Adrenal gland (tissue), 19 donors: Measurements from ENCODE around the gene NEUROD1. TPM values are rescaled to one million over a fixed set of nuclear protein-coding genes. Genes with fewer than 3 reads are reported as not detected.

Experiments
- DNase-seq, 7 donors: peaks; one replicate each; pipeline ENCODE4 v3.0.0-alpha.2; 2019 to 2020
- H3K27ac ChIP-seq, 5 donors: fragments of 200-600 bp; sonication (generic) in 4 of 5; 1 replicate in 3 of 5; 2 replicates in 2 of 5; pipeline versions ENCODE4 v1.5.1 to v1.8.0; 2016 to 2020; ENCODE audit warnings: mild to moderate bottlenecking in 1 of 5
- H3K27me3 ChIP-seq: fragments of 200-600 bp; 2 replicates; pipeline ENCODE4 v1.8.0; 2021
- H3K36me3 ChIP-seq, 2 donors: fragments of 200-600 bp; replicated peaks in 1 of 2; 1 replicate in 1 of 2; 2 replicates in 1 of 2; pipeline versions ENCODE4 v1.5.1 to v1.8.0; 2018 to 2022
- H3K4me1 ChIP-seq, 2 donors: fragments of 200-600 bp; replicated peaks in 1 of 2; 1 replicate in 1 of 2; 2 replicates in 1 of 2; pipeline versions ENCODE4 v1.5.1 to v1.8.0; 2018 to 2021
- H3K4me3 ChIP-seq, 4 donors: fragments of 200-600 bp; sonication (generic) in 3 of 4; one replicate each; pipeline ENCODE4 v1.5.1; 2016 to 2018
- H3K9me3 ChIP-seq, 3 donors: fragments of 200-600 bp; sonication (generic) in 1 of 3; replicated peaks in 1 of 3; 1 replicate in 2 of 3; 2 replicates in 1 of 3; pipeline versions ENCODE4 v1.5.1 to v1.8.0; 2016 to 2021
- CTCF ChIP-seq, 6 experiments: fragments of 450-650 bp in 4 of 6; fragments of 200-600 bp in 2 of 6; sonication (generic) in 1 of 6; IDR thresholded peaks; 1 replicate in 5 of 6; 2 replicates in 1 of 6; pipeline versions ENCODE4 v1.5.1 to v1.8.0; 2016 to 2021; ENCODE audit warnings: antibody characterized with exemption in 6 of 6, mild to moderate bottlenecking in 2 of 6, moderate library complexity in 1 of 6
- POLR2A ChIP-seq, 2 donors: fragments of 450-650 bp; IDR thresholded peaks; one replicate each; pipeline ENCODE4 v1.6.1; 2017; ENCODE audit warnings: antibody characterized with exemption in 2 of 2, mild to moderate bottlenecking in 2 of 2, moderate library complexity in 1 of 2
- WGBS, 4 donors: extraction: QIAGEN DNeasy Blood & Tissue Kit in 2 of 4; methylation state at CpG; one replicate each; pipeline versions ENCODE4 v1.1.5 to v1.1.7; 2013 to 2017; 5-methylcytosine and 5-hydroxymethylcytosine counted together
- intact Hi-C, 2 donors: fragments of 100-400 bp; cut with DNase I; formaldehyde crosslinking; loops; one replicate each; pipeline versions ENCODE4 v1.14.1 to v1.15.0; 2022 to 2023
- long read RNA-seq, 10 donors: library from polyadenylated mRNA in 3 of 10; unstranded in 2 of 10; stranded (forward) in 1 of 10; transcript quantifications; one replicate each; pipeline ENCODE4 v2.0.0 and lab custom pipeline, GENCODE V29; 2021 to 2026
- polyA plus RNA-seq, 3 donors: library from polyadenylated mRNA; stranded (reverse); fragments of 200-250 nt in 2 of 3; fragments of 350-450 nt in 1 of 3; fragmentation: Illumina TruSeq in 1 of 3; extraction: RNeasy Lipid Tissue Mini Kit (QIAGEN cat#74804) in 1 of 3; gene quantifications; one replicate each; pipeline ENCODE4 v1.2.3, GENCODE V29; 2013 to 2014
- total RNA-seq, 9 donors: library from RNA; depleted of rRNA in 4 of 9; stranded (reverse); fragments of >200 nt in 4 of 9; fragments of 120-200 nt in 1 of 9; fragmentation: NEBNext Ultra II Directional in 1 of 9; extraction: Animal tissue kit (Norgen Biotek cat#: 25700) in 1 of 9; gene quantifications; one replicate each; pipeline versions ENCODE4 v1.1.0 to v1.2.4, GENCODE V29; 2013 to 2023
- donor health status: healthy with polysubstance abuse.
- donor health status: Bipolar disorder and iron deficiency.
- donor health status: DM: yes; HTN: yes; CAD: no.
- donor health status: DM: no; HTN: no; CAD: no.
- donor health status: DM: no; HTN: no; CAD: no.
- donor health status: DM: yes; HTN: yes; CAD: no.

Gene NEUROD1
- total RNA-seq (not detected), polyA plus RNA-seq (not detected)
- long read RNA-seq, donor 1 = 0 reads
- long read RNA-seq, donor 2 = 0 reads
- long read RNA-seq, donor 3 = 0 reads
- long read RNA-seq, donor 4 = 0 reads
- long read RNA-seq, donor 5 = 0 reads
- long read RNA-seq, donor 6 = 0 reads
- long read RNA-seq, donor 7 = 0 reads
- long read RNA-seq, donor 8 = 0 reads
- long read RNA-seq, donor 9 = 0 reads
- long read RNA-seq, donor 10 = 0 reads

GRCh38 chr2:181680055-181680936 lies at the start of gene NEUROD1:
NEUROD1 (minus strand) TSS chr2:181680517; CDS start chr2:181678860, 1,657 bp downstream.
- H3K4me3 ChIP-seq = no peak within 1 kb of the TSS
- intact Hi-C loops = no loop called here
- no peak within 1 kb of the TSS for H3K27ac ChIP-seq
- WGBS, 4 donors = 1 to 4% (median 3%) methylated on average over 32 to 45 of the region's 45 CpGs
- TF ChIP-seq CTCF (IDR thresholded peaks at IDR 0.05) (no peak), POLR2A (IDR thresholded peaks at IDR 0.05) (no peak)
- H3K27me3 ChIP-seq = peaks cover 77% of the 10 kb centered on the region
- H3K36me3 ChIP-seq = no peaks in the 10 kb centered on the region
- DNase-seq = no peak
- no peaks in the 10 kb centered on the region for H3K9me3 ChIP-seq
- H3K4me1 ChIP-seq = peaks cover 0 to 4% of the 10 kb centered on the region in 2 donors

GRCh38 chr2:181725476-181725875 lies 45.2 kb upstream of the NEUROD1 start:
- TF ChIP-seq CTCF (IDR thresholded peaks at IDR 0.05) = no peak
- TF ChIP-seq POLR2A (IDR thresholded peaks at IDR 0.05) = no peak
- intact Hi-C loops = loop anchor here in 1 of 2 donors (10.0 kb wide), 1 partner anchor 1601 kb away; no protein-coding TSS in a partner anchor

GRCh38 chr2:181724662-181725061 lies 44.3 kb upstream of the NEUROD1 start:
- intact Hi-C loops = loop anchor here in 1 of 2 donors (10.0 kb wide), 1 partner anchor 1600 kb away; no protein-coding TSS in a partner anchor
- H3K27me3 ChIP-seq = no peaks in the 10 kb centered on the region

More at GRCh38 chr2:181725476-181725875, 45.2 kb upstream of the NEUROD1 start:
- Histone ChIP-seq H3K27me3 (no peaks in the 10 kb centered on the region), H3K4me1 (no peaks in the 10 kb centered on the region), H3K4me3 (no peak overlapping the region), H3K9me3 (no peaks in the 10 kb centered on the region), H3K27ac (no peak overlapping the region), H3K36me3 (no peaks in the 10 kb centered on the region)
- no peak for DNase-seq
- WGBS, 4 donors = 75 to 86% (median 83%) methylated on average over 1 of the region's 1 CpG

More at GRCh38 chr2:181724662-181725061, 44.3 kb upstream of the NEUROD1 start:
- no peak for DNase-seq
- no peak overlapping the region for H3K4me3 ChIP-seq
- no peaks in the 10 kb centered on the region for H3K4me1 ChIP-seq
- H3K9me3 ChIP-seq = no peaks in the 10 kb centered on the region
- no peak overlapping the region for H3K27ac ChIP-seq
- no peaks in the 10 kb centered on the region for H3K36me3 ChIP-seq
- TF ChIP-seq CTCF (IDR thresholded peaks at IDR 0.05) (no peak), POLR2A (IDR thresholded peaks at IDR 0.05) (no peak)
